Hepatocyte (in vitro differentiated cells): ENCODE results near the gene RAB22A. TPM values are rescaled to one million over a fixed set of nuclear protein-coding genes. Genes with fewer than 3 reads are reported as not detected.

Source experiments
- DNase-seq: peaks from one replicate; pipeline ENCODE4 v3.0.0-alpha.2; 2016; ENCODE audit warnings: low spot score
- H2AFZ ChIP-seq: fragments of 200-600 bp; sonication (generic); 2 replicates; pipeline ENCODE4 v1.6.0; 2016; ENCODE audit warnings: antibody characterized with exemption, mild to moderate bottlenecking
- H3K27ac ChIP-seq: fragments of 200-600 bp; sonication (generic); 2 replicates; pipeline ENCODE4 v1.5.1; 2016; ENCODE audit warnings: mild to moderate bottlenecking
- H3K27me3 ChIP-seq: fragments of 200-600 bp; sonication (generic); 2 replicates; pipeline ENCODE4 v1.6.1; 2016
- H3K36me3 ChIP-seq: fragments of 200-600 bp; sonication (generic); replicated peaks from 2 replicates; pipeline ENCODE4 v1.5.1; 2016; ENCODE audit warnings: low read depth; ENCODE audit not compliant: insufficient read depth
- H3K4me1 ChIP-seq: fragments of 200-600 bp; sonication (generic); 2 replicates; pipeline ENCODE4 v1.5.1; 2016; ENCODE audit warnings: mild to moderate bottlenecking, moderate library complexity; ENCODE audit not compliant: insufficient read depth
- H3K4me2 ChIP-seq: fragments of 200-600 bp; sonication (generic); 2 replicates; pipeline ENCODE4 v1.6.0; 2016
- H3K4me3 ChIP-seq: fragments of 200-600 bp; sonication (generic); 2 replicates; pipeline ENCODE4 v1.5.1; 2016; ENCODE audit warnings: mild to moderate bottlenecking
- H3K79me2 ChIP-seq: fragments of 200-600 bp; sonication (generic); 2 replicates; pipeline ENCODE4 v1.6.0; 2017; ENCODE audit warnings: mild to moderate bottlenecking
- H3K9me2 ChIP-seq: fragments of 200-600 bp; sonication (generic); replicated peaks from 2 replicates; pipeline ENCODE4 v1.6.0; 2017; ENCODE audit warnings: mild to moderate bottlenecking; ENCODE audit not compliant: insufficient read depth
- H3K9me3 ChIP-seq: fragments of 200-600 bp; sonication (generic); 2 replicates; pipeline ENCODE4 v1.5.1; 2016; ENCODE audit warnings: low read depth, mild to moderate bottlenecking
- H4K20me1 ChIP-seq: fragments of 200-600 bp; sonication (generic); 2 replicates; pipeline ENCODE4 v1.6.0; 2016; ENCODE audit warnings: mild to moderate bottlenecking; ENCODE audit not compliant: insufficient read depth, poor library complexity, severe bottlenecking
- EZH2 ChIP-seq: fragments of 200-600 bp; sonication (generic); IDR thresholded peaks from 2 replicates; pipeline ENCODE4 v1.6.1; 2016; ENCODE audit warnings: antibody characterized with exemption, mild to moderate bottlenecking, borderline replicate concordance
- EZH2phosphoT487 ChIP-seq: fragments of 200-600 bp; sonication (generic); IDR thresholded peaks from one replicate; pipeline ENCODE4 v1.6.1; 2018; ENCODE audit warnings: antibody characterized with exemption, mild to moderate bottlenecking, low read depth, moderate library complexity; ENCODE audit not compliant: unreplicated experiment, severe bottlenecking
- WGBS: methylation state at CpG from one replicate; pipeline ENCODE4 v1.1.6; 2016; ENCODE audit warnings: low lambda C conversion rate; ENCODE audit errors: missing lambda C conversion rate; 5-methylcytosine and 5-hydroxymethylcytosine counted together
- polyA plus RNA-seq: library from polyadenylated mRNA; unstranded; fragments of >200 nt; fragmentation: Nextera tagmentation; extraction: Ambion mirVana; gene quantifications from 2 replicates; pipeline ENCODE4 v1.2.1, GENCODE V29; 2016
- total RNA-seq: library from RNA; depleted of rRNA; stranded (reverse); fragments of >200 nt; gene quantifications from 2 replicates; pipeline ENCODE4 v1.2.3, GENCODE V29; 2014
- TF ChIP-seq, protein P1 (sequence below): fragments of 200-600 bp; sonication (generic); IDR thresholded peaks from 2 replicates; pipeline ENCODE4 v1.5.1; 2016; ENCODE audit warnings: antibody characterized with exemption, mild to moderate bottlenecking; ENCODE audit not compliant: poor library complexity

Gene RAB22A
- total and polyA plus RNA-seq, 2 experiments from 2014 or later, result 18.4 to 26.9 TPM

DNA sequence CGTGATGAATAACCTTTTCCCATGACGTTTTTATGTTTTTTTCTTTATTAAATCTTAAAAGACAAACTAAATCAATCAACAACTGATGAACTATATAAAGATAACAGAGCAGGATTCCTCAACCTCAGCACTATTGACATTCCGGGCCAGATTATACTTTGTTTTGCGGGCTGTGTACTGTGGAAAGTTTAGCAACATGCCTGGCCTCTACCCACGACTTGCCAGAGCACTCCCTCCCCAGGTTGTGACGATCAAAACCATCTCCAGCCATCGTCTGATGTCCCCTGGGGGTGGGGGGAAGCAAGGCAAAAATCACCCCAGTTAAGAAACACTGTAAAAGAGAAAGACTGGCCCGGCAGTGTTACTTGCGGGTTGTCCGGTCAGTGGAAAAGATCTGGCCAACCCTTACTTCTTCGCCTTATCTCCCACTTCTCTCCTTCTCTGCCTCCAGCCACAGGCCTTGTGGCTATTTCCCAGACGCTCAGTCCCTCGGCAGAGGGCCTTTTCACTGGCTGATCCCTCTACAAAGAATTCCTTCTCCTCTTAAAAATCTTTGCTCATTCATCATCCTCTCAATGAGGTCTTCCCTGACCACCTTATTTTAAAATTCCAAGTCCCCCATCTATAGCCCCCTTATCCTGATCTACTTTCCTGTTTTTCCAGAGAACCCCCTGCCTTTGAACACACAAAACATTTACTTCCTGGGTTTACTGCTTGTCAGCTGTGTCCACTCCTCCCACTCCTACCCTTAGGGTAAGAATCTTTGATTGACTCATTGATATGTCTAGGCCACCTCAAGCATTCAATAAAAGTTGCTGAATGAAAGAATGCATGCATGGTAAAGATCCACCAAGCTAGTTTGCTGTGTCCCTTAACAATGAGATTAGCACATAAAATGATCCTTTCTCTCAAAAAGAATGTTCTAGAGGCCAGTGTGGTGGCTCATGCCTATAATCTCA lies 14.7 kb upstream of the RAB22A start:
- Histone ChIP-seq H3K9me3 (no peaks in the 10 kb centered on the region), H3K36me3 (no peaks in the 10 kb centered on the region), H3K27ac (peak overlapping the region; percentile 24), H4K20me1 (peaks cover 2% of the 10 kb centered on the region), H2AFZ (no peak overlapping the region), H3K4me2 (no peak overlapping the region), H3K27me3 (no peaks in the 10 kb centered on the region), H3K4me1 (no peaks in the 10 kb centered on the region), H3K9me2 (no peaks in the 10 kb centered on the region), H3K79me2 (peaks cover 38% of the 10 kb centered on the region), H3K4me3 (no peak overlapping the region)
- WGBS, result 57% methylated on average over 13 of the region's 13 CpGs
- TF ChIP-seq EZH2 (no peak), EZH2phosphoT487 (no peak)
- TF ChIP-seq, protein P1, sequence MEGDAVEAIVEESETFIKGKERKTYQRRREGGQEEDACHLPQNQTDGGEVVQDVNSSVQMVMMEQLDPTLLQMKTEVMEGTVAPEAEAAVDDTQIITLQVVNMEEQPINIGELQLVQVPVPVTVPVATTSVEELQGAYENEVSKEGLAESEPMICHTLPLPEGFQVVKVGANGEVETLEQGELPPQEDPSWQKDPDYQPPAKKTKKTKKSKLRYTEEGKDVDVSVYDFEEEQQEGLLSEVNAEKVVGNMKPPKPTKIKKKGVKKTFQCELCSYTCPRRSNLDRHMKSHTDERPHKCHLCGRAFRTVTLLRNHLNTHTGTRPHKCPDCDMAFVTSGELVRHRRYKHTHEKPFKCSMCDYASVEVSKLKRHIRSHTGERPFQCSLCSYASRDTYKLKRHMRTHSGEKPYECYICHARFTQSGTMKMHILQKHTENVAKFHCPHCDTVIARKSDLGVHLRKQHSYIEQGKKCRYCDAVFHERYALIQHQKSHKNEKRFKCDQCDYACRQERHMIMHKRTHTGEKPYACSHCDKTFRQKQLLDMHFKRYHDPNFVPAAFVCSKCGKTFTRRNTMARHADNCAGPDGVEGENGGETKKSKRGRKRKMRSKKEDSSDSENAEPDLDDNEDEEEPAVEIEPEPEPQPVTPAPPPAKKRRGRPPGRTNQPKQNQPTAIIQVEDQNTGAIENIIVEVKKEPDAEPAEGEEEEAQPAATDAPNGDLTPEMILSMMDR, result no peak
- DNase-seq, result no peak

DNA sequence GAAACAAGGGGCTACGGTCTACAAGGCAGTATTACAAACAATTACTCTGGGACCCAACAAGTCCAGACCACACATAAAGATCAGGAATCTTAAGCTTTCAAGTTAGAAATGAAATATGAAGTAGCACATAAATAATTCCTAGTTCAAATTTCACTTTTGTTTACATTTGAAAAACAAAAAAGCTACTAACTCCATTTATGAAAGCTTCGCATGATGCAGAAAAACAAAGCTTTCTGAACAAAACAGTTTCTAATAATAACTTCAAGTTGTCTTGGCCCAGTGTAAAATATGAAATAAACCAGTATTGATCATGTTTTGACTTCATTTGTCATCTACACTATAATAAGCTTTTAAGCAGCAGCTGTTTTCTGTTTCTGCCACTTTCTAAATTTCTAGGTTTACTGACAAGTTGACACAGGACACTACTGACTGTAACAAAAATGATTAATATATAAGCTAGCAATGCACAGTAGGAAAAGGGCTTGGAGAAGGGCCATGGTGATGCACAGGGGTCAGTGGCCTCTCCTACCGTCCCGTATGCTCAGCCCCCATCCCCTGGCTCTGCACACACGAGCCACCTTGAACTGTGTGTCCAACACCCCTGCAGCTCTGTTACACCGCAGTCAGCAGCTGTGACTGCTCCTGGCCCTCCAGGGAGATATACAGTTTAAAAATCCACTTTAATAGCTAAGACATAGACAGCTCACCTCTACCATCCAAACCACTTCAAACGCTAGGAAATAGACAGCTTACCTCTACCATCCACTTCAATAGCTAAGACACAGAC lies 13.3 kb upstream of the RAB22A start:
- no peaks in the 10 kb centered on the region for H3K36me3 ChIP-seq
- H3K9me2 ChIP-seq, result no peaks in the 10 kb centered on the region
- TF ChIP-seq EZH2phosphoT487, result no peak
- TF ChIP-seq, protein P1, result no peak
- no peak for TF ChIP-seq EZH2
- H3K4me1 ChIP-seq, result no peaks in the 10 kb centered on the region
- no peak overlapping the region for H3K4me2 ChIP-seq
- no peak overlapping the region for H3K4me3 ChIP-seq
- no peaks in the 10 kb centered on the region for H3K9me3 ChIP-seq
- 73% methylated on average over 7 of the region's 7 CpGs for WGBS
- H2AFZ ChIP-seq, result no peak overlapping the region
- H3K79me2 ChIP-seq, result peaks cover 26% of the 10 kb centered on the region
- H3K27ac ChIP-seq, result no peak overlapping the region
- no peaks in the 10 kb centered on the region for H3K27me3 ChIP-seq
- no peak for DNase-seq
- peaks cover 2% of the 10 kb centered on the region for H4K20me1 ChIP-seq

DNA sequence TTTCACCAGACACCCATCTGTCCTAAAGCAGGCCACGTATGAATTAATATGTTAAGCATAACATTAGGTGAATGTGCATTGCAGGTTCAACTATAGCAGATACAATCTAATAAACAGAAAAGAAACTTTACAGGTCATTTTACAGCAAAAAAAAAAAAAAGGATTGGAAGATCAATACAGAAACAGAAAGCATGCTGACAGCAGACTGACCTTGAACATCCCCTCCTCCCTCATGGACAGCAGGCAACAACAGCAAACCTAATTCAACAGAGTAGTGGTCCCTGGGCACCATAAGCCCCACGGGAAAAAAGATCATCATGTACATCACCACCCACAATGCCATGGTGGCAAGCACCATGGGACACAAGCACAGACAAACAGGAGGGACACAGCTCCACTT lies 12.1 kb upstream of the RAB22A start:
- no peaks in the 10 kb centered on the region for H3K4me1 ChIP-seq
- H4K20me1 ChIP-seq, result peaks cover 2% of the 10 kb centered on the region
- no peaks in the 10 kb centered on the region for H3K9me2 ChIP-seq
- no peaks in the 10 kb centered on the region for H3K27me3 ChIP-seq
- H3K4me3 ChIP-seq, result no peak overlapping the region
- H3K9me3 ChIP-seq, result no peaks in the 10 kb centered on the region
- no peak overlapping the region for H3K4me2 ChIP-seq
- 80% methylated on average over 2 of the region's 2 CpGs for WGBS
- no peaks in the 10 kb centered on the region for H3K36me3 ChIP-seq
- DNase-seq, result no peak
- H2AFZ ChIP-seq, result no peak overlapping the region
- H3K79me2 ChIP-seq, result peaks cover 22% of the 10 kb centered on the region
- TF ChIP-seq, protein P1, result no peak
- TF ChIP-seq EZH2phosphoT487 (no peak), EZH2 (no peak)
- H3K27ac ChIP-seq, result no peak overlapping the region
